Erythroblast (primary cell): Measurements from ENCODE around the gene YWHAQ.

Experiments used
- GATA1 ChIP-seq: IDR thresholded peaks from 2 replicates; pipeline ENCODE4 v1.6.1; 2011; ENCODE audit warnings: low read depth, mild to moderate bottlenecking, control low read depth, low read length, moderate library complexity
- POLR2A ChIP-seq: IDR thresholded peaks from 2 replicates; pipeline ENCODE4 v1.6.1; 2011; ENCODE audit warnings: mild to moderate bottlenecking, low read length

GRCh38 chr2:9558948-9559381, 71.8 kb downstream of the YWHAQ start:
- TF ChIP-seq POLR2A = no peak
- no peak for TF ChIP-seq GATA1
